HepG2 (cell line): ENCODE results near the gene SERPINB10. TPM values are rescaled to one million over a fixed set of nuclear protein-coding genes. Genes with fewer than 3 reads are reported as not detected.

Source experiments
- ADNP ChIP-seq: sonication (generic); formaldehyde crosslinking; IDR thresholded peaks from 2 replicates; pipeline ENCODE4 v1.4.0; 2020; ENCODE audit warnings: missing genetic modification reagents
- BCL6 ChIP-seq: IDR thresholded peaks from 2 replicates; pipeline ENCODE4 v1.6.1; 2016; ENCODE audit warnings: missing genetic modification reagents, missing compliant biosample characterization
- CBX1 ChIP-seq: IDR thresholded peaks from one replicate; pipeline ENCODE4 v1.6.1; 2016; ENCODE audit warnings: antibody characterized with exemption, low read depth
- CREBL2 ChIP-seq: sonication (generic); formaldehyde crosslinking; IDR thresholded peaks from 2 replicates; pipeline ENCODE4 v1.8.1; 2023; ENCODE audit warnings: missing genetic modification reagents, mild to moderate bottlenecking, borderline replicate concordance
- DNMT1 ChIP-seq: sonication (generic); formaldehyde crosslinking; IDR thresholded peaks from 2 replicates; pipeline ENCODE4 v1.5.1; 2020; ENCODE audit warnings: mild to moderate bottlenecking, missing genetic modification reagents
- ERF ChIP-seq: IDR thresholded peaks from 2 replicates; pipeline ENCODE4 v1.6.1; 2018; ENCODE audit warnings: missing biosample characterization, missing genetic modification reagents
- FOXA3 ChIP-seq: IDR thresholded peaks from 2 replicates; pipeline ENCODE4 v1.6.1; 2016; ENCODE audit warnings: missing genetic modification reagents, missing compliant biosample characterization
- MAF1 ChIP-seq: sonication (generic); formaldehyde crosslinking; IDR thresholded peaks from 2 replicates; pipeline ENCODE4 v1.5.0; 2020; ENCODE audit warnings: missing genetic modification reagents, borderline replicate concordance
- MIXL1 ChIP-seq: IDR thresholded peaks from 2 replicates; pipeline ENCODE4 v1.6.1; 2016
- NKX3-1 ChIP-seq: sonication (generic); formaldehyde crosslinking; IDR thresholded peaks from 2 replicates; pipeline ENCODE4 v1.5.0; 2020; ENCODE audit warnings: missing genetic modification reagents
- SAP130 ChIP-seq: IDR thresholded peaks from 2 replicates; pipeline ENCODE4 v1.6.1; 2016; ENCODE audit warnings: low read depth
- ZHX1 ChIP-seq: sonication (generic); formaldehyde crosslinking; IDR thresholded peaks from 2 replicates; pipeline ENCODE4 v1.8.1; 2022; ENCODE audit warnings: low read depth, mild to moderate bottlenecking, missing genetic modification reagents
- ZNF441 ChIP-seq: sonication (generic); formaldehyde crosslinking; IDR thresholded peaks from 2 replicates; pipeline ENCODE4 v1.7.0; 2021; ENCODE audit warnings: missing genetic modification reagents, borderline replicate concordance
- ZNF562 ChIP-seq: sonication (generic); formaldehyde crosslinking; IDR thresholded peaks from 2 replicates; pipeline ENCODE4 v1.8.0; 2022; ENCODE audit warnings: missing genetic modification reagents, borderline replicate concordance
- ZSCAN31 ChIP-seq: sonication (generic); formaldehyde crosslinking; IDR thresholded peaks from 2 replicates; pipeline ENCODE4 v1.5.0; 2020; ENCODE audit warnings: low read depth, mild to moderate bottlenecking, missing genetic modification reagents
- polyA plus RNA-seq, 8 experiments: library from polyadenylated mRNA; depleted of rRNA in 3 of 8; stranded (reverse) in 7 of 8; unstranded in 1 of 8; fragments of >200 nt; fragmentation: Illumina TruSeq in 4 of 8; extraction: Trizol in 4 of 8; gene quantifications; 2 replicates each; pipeline versions ENCODE4 v1.2.1 to v1.2.3, GENCODE V29; 2011 to 2016; ENCODE audit warnings: low read depth in 4 of 8, missing spikeins in 1 of 8, mixed read lengths in 1 of 8; ENCODE audit not compliant: insufficient read depth in 1 of 8
- total RNA-seq, 5 experiments: library from RNA; depleted of rRNA; stranded (reverse); fragments of >200 nt; fragmentation: Illumina TruSeq; extraction: Trizol; gene quantifications; 2 replicates each; pipeline ENCODE4 v1.2.3, GENCODE V29; 2016; ENCODE audit warnings: low read depth in 1 of 5
- TF ChIP-seq, protein P1 (sequence below): sonication (generic); formaldehyde crosslinking; IDR thresholded peaks from 2 replicates; pipeline ENCODE4 v1.4.0; 2020; ENCODE audit warnings: missing genetic modification reagents, borderline replicate concordance
- TF ChIP-seq, protein P2 (sequence below): sonication (generic); formaldehyde crosslinking; IDR thresholded peaks from 2 replicates; pipeline ENCODE4 v1.8.1; 2023; ENCODE audit warnings: mild to moderate bottlenecking, missing genetic modification reagents
- TF ChIP-seq, protein P3 (sequence below): sonication (generic); formaldehyde crosslinking; IDR thresholded peaks from 2 replicates; pipeline ENCODE4 v1.4.0; 2020; ENCODE audit warnings: missing genetic modification reagents, mild to moderate bottlenecking, borderline replicate concordance
- TF ChIP-seq, protein P4 (sequence below): sonication (generic); formaldehyde crosslinking; conservative IDR thresholded peaks from 2 replicates; pipeline ENCODE4 v1.8.0; 2022; ENCODE audit warnings: missing genetic modification reagents

Gene SERPINB10
- total and polyA plus RNA-seq, 2 of the 13 experiments (the other 11 are each of a cell fraction or from before 2014, with no cell fraction given), result not detected

- TF ChIP-seq, protein P1, sequence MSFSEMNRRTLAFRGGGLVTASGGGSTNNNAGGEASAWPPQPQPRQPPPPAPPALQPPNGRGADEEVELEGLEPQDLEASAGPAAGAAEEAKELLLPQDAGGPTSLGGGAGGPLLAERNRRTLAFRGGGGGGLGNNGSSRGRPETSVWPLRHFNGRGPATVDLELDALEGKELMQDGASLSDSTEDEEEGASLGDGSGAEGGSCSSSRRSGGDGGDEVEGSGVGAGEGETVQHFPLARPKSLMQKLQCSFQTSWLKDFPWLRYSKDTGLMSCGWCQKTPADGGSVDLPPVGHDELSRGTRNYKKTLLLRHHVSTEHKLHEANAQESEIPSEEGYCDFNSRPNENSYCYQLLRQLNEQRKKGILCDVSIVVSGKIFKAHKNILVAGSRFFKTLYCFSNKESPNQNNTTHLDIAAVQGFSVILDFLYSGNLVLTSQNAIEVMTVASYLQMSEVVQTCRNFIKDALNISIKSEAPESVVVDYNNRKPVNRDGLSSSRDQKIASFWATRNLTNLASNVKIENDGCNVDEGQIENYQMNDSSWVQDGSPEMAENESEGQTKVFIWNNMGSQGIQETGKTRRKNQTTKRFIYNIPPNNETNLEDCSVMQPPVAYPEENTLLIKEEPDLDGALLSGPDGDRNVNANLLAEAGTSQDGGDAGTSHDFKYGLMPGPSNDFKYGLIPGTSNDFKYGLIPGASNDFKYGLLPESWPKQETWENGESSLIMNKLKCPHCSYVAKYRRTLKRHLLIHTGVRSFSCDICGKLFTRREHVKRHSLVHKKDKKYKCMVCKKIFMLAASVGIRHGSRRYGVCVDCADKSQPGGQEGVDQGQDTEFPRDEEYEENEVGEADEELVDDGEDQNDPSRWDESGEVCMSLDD, result no peak
- no peak for TF ChIP-seq NKX3-1 (CRISPR knock-in tag)
- TF ChIP-seq, protein P2, sequence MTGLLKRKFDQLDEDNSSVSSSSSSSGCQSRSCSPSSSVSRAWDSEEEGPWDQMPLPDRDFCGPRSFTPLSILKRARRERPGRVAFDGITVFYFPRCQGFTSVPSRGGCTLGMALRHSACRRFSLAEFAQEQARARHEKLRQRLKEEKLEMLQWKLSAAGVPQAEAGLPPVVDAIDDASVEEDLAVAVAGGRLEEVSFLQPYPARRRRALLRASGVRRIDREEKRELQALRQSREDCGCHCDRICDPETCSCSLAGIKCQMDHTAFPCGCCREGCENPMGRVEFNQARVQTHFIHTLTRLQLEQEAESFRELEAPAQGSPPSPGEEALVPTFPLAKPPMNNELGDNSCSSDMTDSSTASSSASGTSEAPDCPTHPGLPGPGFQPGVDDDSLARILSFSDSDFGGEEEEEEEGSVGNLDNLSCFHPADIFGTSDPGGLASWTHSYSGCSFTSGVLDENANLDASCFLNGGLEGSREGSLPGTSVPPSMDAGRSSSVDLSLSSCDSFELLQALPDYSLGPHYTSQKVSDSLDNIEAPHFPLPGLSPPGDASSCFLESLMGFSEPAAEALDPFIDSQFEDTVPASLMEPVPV (CRISPR knock-in tag), result no peak
- TF ChIP-seq CREBL2 (CRISPR knock-in tag), result no peak
- TF ChIP-seq ZNF441 (CRISPR knock-in tag), result no peak
- TF ChIP-seq FOXA3, result peak; percentile 25; the same call in 1 of the 2 replicates
- no peak for TF ChIP-seq ZNF562 (CRISPR knock-in tag)
- 0 out of 2 replicates have a peak, but pooled peaks have one; percentile 9 for TF ChIP-seq BCL6 (CRISPR knock-in tag)
- TF ChIP-seq, protein P3, sequence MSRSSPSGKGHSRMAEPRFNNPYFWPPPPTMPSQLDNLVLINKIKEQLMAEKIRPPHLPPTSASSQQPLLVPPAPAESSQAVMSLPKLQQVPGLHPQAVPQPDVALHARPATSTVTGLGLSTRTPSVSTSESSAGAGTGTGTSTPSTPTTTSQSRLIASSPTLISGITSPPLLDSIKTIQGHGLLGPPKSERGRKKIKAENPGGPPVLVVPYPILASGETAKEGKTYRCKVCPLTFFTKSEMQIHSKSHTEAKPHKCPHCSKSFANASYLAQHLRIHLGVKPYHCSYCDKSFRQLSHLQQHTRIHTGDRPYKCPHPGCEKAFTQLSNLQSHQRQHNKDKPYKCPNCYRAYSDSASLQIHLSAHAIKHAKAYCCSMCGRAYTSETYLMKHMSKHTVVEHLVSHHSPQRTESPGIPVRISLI, result no peak
- peak; percentile 47; the same call in 1 of the 2 replicates for TF ChIP-seq ERF (CRISPR knock-in tag)
- TF ChIP-seq, protein P4, sequence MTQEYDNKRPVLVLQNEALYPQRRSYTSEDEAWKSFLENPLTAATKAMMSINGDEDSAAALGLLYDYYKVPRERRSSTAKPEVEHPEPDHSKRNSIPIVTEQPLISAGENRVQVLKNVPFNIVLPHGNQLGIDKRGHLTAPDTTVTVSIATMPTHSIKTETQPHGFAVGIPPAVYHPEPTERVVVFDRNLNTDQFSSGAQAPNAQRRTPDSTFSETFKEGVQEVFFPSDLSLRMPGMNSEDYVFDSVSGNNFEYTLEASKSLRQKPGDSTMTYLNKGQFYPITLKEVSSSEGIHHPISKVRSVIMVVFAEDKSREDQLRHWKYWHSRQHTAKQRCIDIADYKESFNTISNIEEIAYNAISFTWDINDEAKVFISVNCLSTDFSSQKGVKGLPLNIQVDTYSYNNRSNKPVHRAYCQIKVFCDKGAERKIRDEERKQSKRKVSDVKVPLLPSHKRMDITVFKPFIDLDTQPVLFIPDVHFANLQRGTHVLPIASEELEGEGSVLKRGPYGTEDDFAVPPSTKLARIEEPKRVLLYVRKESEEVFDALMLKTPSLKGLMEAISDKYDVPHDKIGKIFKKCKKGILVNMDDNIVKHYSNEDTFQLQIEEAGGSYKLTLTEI (CRISPR knock-in tag), result no peak
- TF ChIP-seq DNMT1 (CRISPR knock-in tag), result no peak
- TF ChIP-seq MAF1 (CRISPR knock-in tag), result 0 out of 2 replicates have a peak, but pooled peaks have one; percentile 43
- TF ChIP-seq SAP130 (CRISPR knock-in tag), result peak; percentile 50
- peak; percentile 21 for TF ChIP-seq CBX1
- no peak for TF ChIP-seq MIXL1
- no peak for TF ChIP-seq ADNP (CRISPR knock-in tag)
- 0 out of 2 replicates have a peak, but pooled peaks have one; percentile 62 for TF ChIP-seq ZHX1 (CRISPR knock-in tag)
- no peak for TF ChIP-seq ZSCAN31
Measured at GRCh38 chr18:63969942-63970808, 62.4 kb downstream of the SERPINB10 start, which contains the start of gene SERPINB8 (continued).
